ENCODE results near the gene CTSK. TPM values are rescaled to one million over a fixed set of nuclear protein-coding genes. Genes with fewer than 3 reads are reported as not detected.
"Not testable (repeated sequence)": the region's sequence is repeated elsewhere in the genome, so short reads cannot be mapped to it uniquely, and the experiment has no call there.

The CTSK gene
- total RNA-seq, 2 donors from 2014 or later = 4.1 to 5.3 TPM

- peaks cover 9% of the 10 kb centered on the region for H3K36me3 Mint-ChIP-seq
- ATAC-seq (no peak), DNase-seq (ENCODE audit: low spot score) (no peak)
- no peak overlapping the region for H3K27ac Mint-ChIP-seq
- H3K9me3 Mint-ChIP-seq = no peaks in the 10 kb centered on the region
- no peak overlapping the region for H3K4me3 Mint-ChIP-seq
- no peaks in the 10 kb centered on the region for H3K4me1 Mint-ChIP-seq (ENCODE audit: low read depth in 2 of 2)
- no peaks in the 10 kb centered on the region for H3K27me3 Mint-ChIP-seq
Measured at GRCh38 chr1:150820730-150821512, 12.9 kb upstream of the CTSK start.

- H3K9me3 Mint-ChIP-seq = no peaks in the 10 kb centered on the region
- no peaks in the 10 kb centered on the region for H3K4me1 Mint-ChIP-seq (ENCODE audit: low read depth in 2 of 2)
- H3K27ac Mint-ChIP-seq = no peak overlapping the region
- H3K4me3 Mint-ChIP-seq = no peak overlapping the region
- peaks cover 11% of the 10 kb centered on the region for H3K36me3 Mint-ChIP-seq
- no peak for ATAC-seq
- no peaks in the 10 kb centered on the region for H3K27me3 Mint-ChIP-seq
- no peak for DNase-seq (ENCODE audit: low spot score)
Measured at GRCh38 chr1:150815871-150816270, 7.8 kb upstream of the CTSK start.

DNA sequence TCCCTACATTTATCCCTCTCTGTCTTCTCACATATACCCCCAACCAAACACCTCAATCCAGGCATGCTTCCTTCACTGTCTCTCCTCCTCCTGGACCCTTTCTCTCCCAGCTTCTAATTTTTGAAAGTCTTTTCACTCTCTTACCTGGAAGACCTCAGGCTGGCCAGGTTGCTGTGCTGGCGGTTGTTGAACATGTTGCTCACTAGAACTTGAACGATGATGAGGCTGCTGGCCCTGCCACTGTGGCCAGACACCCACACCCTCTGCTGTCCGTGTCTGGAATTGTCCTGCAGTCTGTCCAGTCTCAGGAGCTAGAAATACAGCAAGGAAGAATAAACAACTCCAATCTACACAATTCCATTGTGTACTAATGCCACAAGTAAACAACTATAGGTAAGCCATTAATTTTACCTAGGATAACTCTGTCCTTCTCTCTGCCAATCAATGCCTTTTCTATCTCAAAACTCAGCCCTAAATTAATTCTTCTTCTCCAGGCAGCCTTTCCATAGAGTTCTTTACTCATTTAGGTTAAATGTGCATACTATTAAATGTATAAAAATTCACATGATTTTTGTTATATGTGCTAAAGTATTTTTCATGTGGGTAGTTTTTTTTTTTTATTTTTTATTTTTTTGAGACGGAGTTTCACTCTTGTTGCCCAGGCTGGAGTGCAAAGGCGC lies 5.1 kb upstream of the CTSK start:
- peaks cover 0 to under 1% of the 10 kb centered on the region in 2 donors for H3K4me1 Mint-ChIP-seq (ENCODE audit: low read depth in 2 of 2)
- DNase-seq (ENCODE audit: low spot score) (no peak), ATAC-seq (no peak)
- no peaks in the 10 kb centered on the region for H3K27me3 Mint-ChIP-seq
- no peaks in the 10 kb centered on the region for H3K9me3 Mint-ChIP-seq
- H3K27ac Mint-ChIP-seq = no peak overlapping the region
- H3K36me3 Mint-ChIP-seq = peaks cover 11% of the 10 kb centered on the region
- no peak overlapping the region for H3K4me3 Mint-ChIP-seq

GRCh38 chr1:150810958-150811659 lies 3.0 kb upstream of the CTSK start:
- ATAC-seq = no peak
- DNase-seq (ENCODE audit: low spot score) = no peak
- Mint-ChIP-seq H3K9me3 (no peaks in the 10 kb centered on the region), H3K27me3 (no peaks in the 10 kb centered on the region), H3K4me3 (no peak overlapping the region), H3K4me1 (ENCODE audit: low read depth in 2 of 2) (peaks cover 10 to 13% of the 10 kb centered on the region in 2 donors), H3K27ac (no peak overlapping the region), H3K36me3 (peaks cover 4% of the 10 kb centered on the region)

- Mint-ChIP-seq H3K9me3 (no peaks in the 10 kb centered on the region), H3K27ac (no peak overlapping the region), H3K27me3 (no peaks in the 10 kb centered on the region), H3K4me3 (no peak overlapping the region), H3K4me1 (ENCODE audit: low read depth in 2 of 2) (peaks cover 10 to 13% of the 10 kb centered on the region in 2 donors), H3K36me3 (no peaks in the 10 kb centered on the region)
- DNase-seq (ENCODE audit: low spot score) (no peak), ATAC-seq (no peak)
Measured at GRCh38 chr1:150809651-150810050, 1.6 kb upstream of the CTSK start.

- H3K27me3 Mint-ChIP-seq = no peaks in the 10 kb centered on the region
- no peaks in the 10 kb centered on the region for H3K36me3 Mint-ChIP-seq
- H3K27ac Mint-ChIP-seq = no peak overlapping the region
- peaks cover 10 to 13% of the 10 kb centered on the region in 2 donors for H3K4me1 Mint-ChIP-seq (ENCODE audit: low read depth in 2 of 2)
- H3K9me3 Mint-ChIP-seq = no peaks in the 10 kb centered on the region
- no peak overlapping the region for H3K4me3 Mint-ChIP-seq
- no peak for DNase-seq (ENCODE audit: low spot score)
- ATAC-seq = no peak
Measured at GRCh38 chr1:150808846-150809245, 786 bp upstream of the CTSK start.

GRCh38 chr1:150807249-150808023 lies 624 bp downstream of the CTSK start:
- DNase-seq (ENCODE audit: low spot score) (no peak), ATAC-seq (no peak)
- H3K4me3 Mint-ChIP-seq = no peak overlapping the region
- no peaks in the 10 kb centered on the region for H3K36me3 Mint-ChIP-seq
- peak overlapping the region in 1 of 2 donors; percentile 45 for H3K27ac Mint-ChIP-seq
- peaks cover 10 to 13% of the 10 kb centered on the region in 2 donors for H3K4me1 Mint-ChIP-seq (ENCODE audit: low read depth in 2 of 2)
- no peaks in the 10 kb centered on the region for H3K9me3 Mint-ChIP-seq
- H3K27me3 Mint-ChIP-seq = no peaks in the 10 kb centered on the region

GRCh38 chr1:150805899-150806298 lies 2.2 kb downstream of the CTSK start:
- Mint-ChIP-seq H3K36me3 (no peaks in the 10 kb centered on the region), H3K9me3 (no peaks in the 10 kb centered on the region)
- ATAC-seq = no peak

DNA sequence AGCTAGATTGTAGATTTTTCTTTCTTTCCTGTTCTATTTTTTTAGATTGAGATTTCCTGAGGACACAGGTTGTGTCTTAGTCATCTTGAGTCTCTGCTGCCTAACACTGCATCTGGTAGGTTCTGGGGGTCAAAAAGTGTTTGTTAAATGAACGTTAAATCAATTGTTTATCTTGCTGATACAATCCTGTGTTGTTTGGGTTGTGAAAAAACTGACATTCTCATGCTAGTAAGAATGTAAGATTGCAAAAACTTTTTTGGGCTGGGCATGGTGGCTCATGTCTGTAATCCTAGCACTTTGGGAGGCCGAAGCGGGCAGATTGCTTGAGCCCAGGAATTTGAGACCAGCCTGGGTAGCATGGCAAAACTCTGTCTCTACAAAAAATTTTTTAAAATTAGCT lies 3.4 kb downstream of the CTSK start:
- Mint-ChIP-seq H3K9me3 (no peaks in the 10 kb centered on the region), H3K36me3 (no peaks in the 10 kb centered on the region), H3K27me3 (no peaks in the 10 kb centered on the region)

More at GRCh38 chr1:150805899-150806298, 2.2 kb downstream of the CTSK start:
- no peak for DNase-seq (ENCODE audit: low spot score)
- Mint-ChIP-seq H3K4me3 (no peak overlapping the region), H3K27ac (no peak overlapping the region), H3K4me1 (ENCODE audit: low read depth in 2 of 2) (peaks cover 10 to 13% of the 10 kb centered on the region in 2 donors), H3K27me3 (no peaks in the 10 kb centered on the region)

DNA sequence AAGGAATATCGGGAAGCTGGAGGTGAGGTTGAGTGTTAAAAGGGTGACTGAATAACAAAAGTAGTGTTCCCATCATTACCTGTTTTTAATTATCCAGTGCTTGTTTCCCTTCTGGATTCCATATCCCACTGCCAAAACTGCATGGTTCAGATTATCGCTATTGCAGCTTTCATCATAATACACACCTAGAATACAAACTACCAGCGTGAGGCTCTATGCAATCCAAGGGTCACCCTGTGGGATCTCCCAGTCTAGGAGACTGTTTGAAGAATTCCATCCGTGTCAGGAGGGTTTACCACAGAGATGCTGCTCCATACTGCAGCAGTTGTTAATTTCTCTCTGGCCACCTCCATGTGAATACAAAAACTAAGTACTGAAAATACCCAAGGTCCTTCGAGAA lies 9.0 kb downstream of the CTSK start:
- Mint-ChIP-seq H3K27ac (no peak overlapping the region), H3K27me3 (no peaks in the 10 kb centered on the region), H3K9me3 (no peaks in the 10 kb centered on the region), H3K4me3 (no peak overlapping the region), H3K4me1 (ENCODE audit: low read depth in 2 of 2) (no peaks in the 10 kb centered on the region), H3K36me3 (peaks cover 11% of the 10 kb centered on the region)
- DNase-seq (ENCODE audit: low spot score) (no peak), ATAC-seq (no peak)

More for the DNA sequence above, 3.4 kb downstream of the CTSK start:
- ATAC-seq (no peak), DNase-seq (ENCODE audit: low spot score) (no peak)
- Mint-ChIP-seq H3K4me3 (no peak overlapping the region), H3K4me1 (ENCODE audit: low read depth in 2 of 2) (peaks cover 10 to 13% of the 10 kb centered on the region in 2 donors), H3K27ac (no peak overlapping the region)

GRCh38 chr1:150798525-150798924 lies 9.5 kb downstream of the CTSK start:
- H3K4me1 Mint-ChIP-seq (ENCODE audit: low read depth in 2 of 2) = no peaks in the 10 kb centered on the region
- no peaks in the 10 kb centered on the region for H3K9me3 Mint-ChIP-seq
- no peak for ATAC-seq
- no peaks in the 10 kb centered on the region for H3K27me3 Mint-ChIP-seq
- peaks cover 11% of the 10 kb centered on the region for H3K36me3 Mint-ChIP-seq
- no peak for DNase-seq (ENCODE audit: low spot score)
- H3K27ac Mint-ChIP-seq = no peak overlapping the region
- no peak overlapping the region for H3K4me3 Mint-ChIP-seq

DNA sequence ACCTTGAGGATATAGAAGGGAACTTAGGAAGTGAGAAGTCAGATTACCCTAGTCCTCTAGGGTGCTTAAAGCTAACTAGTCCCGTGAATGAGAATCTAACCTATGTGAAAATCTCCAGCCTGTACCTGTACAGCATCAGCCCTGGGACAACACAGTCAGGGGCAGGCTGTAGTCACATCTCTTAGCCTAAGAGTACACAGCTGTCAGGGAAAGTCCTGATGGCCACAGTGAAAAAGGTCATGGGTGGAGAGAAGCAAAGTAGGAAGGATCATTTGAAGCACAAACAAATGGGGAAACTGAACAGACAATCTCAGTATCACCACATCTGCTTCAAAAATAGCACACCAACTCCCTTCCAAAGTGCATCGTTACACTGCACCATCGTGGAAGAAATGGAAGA lies 11.7 kb downstream of the CTSK start:
- no peak for ATAC-seq
- Mint-ChIP-seq H3K36me3 (peaks cover 11% of the 10 kb centered on the region), H3K4me1 (ENCODE audit: low read depth in 2 of 2) (no peaks in the 10 kb centered on the region), H3K4me3 (no peak overlapping the region), H3K27ac (no peak overlapping the region), H3K9me3 (no peaks in the 10 kb centered on the region), H3K27me3 (no peaks in the 10 kb centered on the region)
- DNase-seq (ENCODE audit: low spot score) = no peak

- not testable (repeated sequence) for ATAC-seq; H3K4me1 Mint-ChIP-seq (ENCODE audit: low read depth in 2 of 2); H3K36me3 Mint-ChIP-seq; H3K27ac Mint-ChIP-seq; H3K4me3 Mint-ChIP-seq; H3K9me3 Mint-ChIP-seq; H3K27me3 Mint-ChIP-seq; DNase-seq (ENCODE audit: low spot score)
Measured at GRCh38 chr1:150793778-150794177, 14.3 kb downstream of the CTSK start.
